PC-3 (cell line): ENCODE data around the gene MAP3K5. TPM values are rescaled to one million over a fixed set of nuclear protein-coding genes. Genes with fewer than 3 reads are reported as not detected.

Source experiments
- ATAC-seq: fragments of 200-7000 bp; cut with Tn5 transposase; 2 replicates; pipeline ENCODE4 v1.9.1; 2020; ENCODE audit warnings: mild to moderate bottlenecking, moderate library complexity
- BruUV-seq: library from RNA; stranded (reverse); fragments of 400-500 nt; replicated peaks from 2 replicates; lab custom pipeline; 2021; lab: Mats Ljungman, UMichigan
- CTCF ChIA-PET: fragments of 300-600 bp; sonication (Branson Sonifier 250); formaldehyde crosslinking; loops from one replicate; lab custom pipeline; 2022; ENCODE audit warnings: antibody characterized with exemption; lab: Charles Lee
- POLR2A ChIA-PET: fragments of 300-600 bp; sonication (Branson Sonifier 250); formaldehyde crosslinking; loops from one replicate; lab custom pipeline; 2022; ENCODE audit warnings: antibody characterized with exemption; ENCODE audit not compliant: unreplicated experiment; lab: Charles Lee
- DNase-seq: peaks from one replicate; pipeline ENCODE4 v3.0.0-alpha.2; 2015
- H2AFZ ChIP-seq: fragments of 300-600 bp; sonication (generic); 2 replicates; pipeline ENCODE4 v1.6.0; 2016; ENCODE audit warnings: antibody characterized with exemption, low read length
- H3F3A ChIP-seq: fragments of 300-600 bp; sonication (generic); one replicate; pipeline ENCODE4 v1.6.0; 2017; ENCODE audit warnings: antibody characterized with exemption, low read length, control low read depth, mild to moderate bottlenecking; ENCODE audit not compliant: unreplicated experiment
- H3K27ac ChIP-seq: fragments of 300-600 bp; sonication (generic); 2 replicates; pipeline ENCODE4 v1.5.1; 2016; ENCODE audit warnings: mild to moderate bottlenecking, low read length
- H3K27me3 ChIP-seq: fragments of 300-600 bp; sonication (generic); 2 replicates; pipeline ENCODE4 v1.6.1; 2016; ENCODE audit warnings: low read length, mixed read lengths
- H3K36me3 ChIP-seq: fragments of 300-600 bp; sonication (generic); 2 replicates; pipeline ENCODE4 v1.6.1; 2016; ENCODE audit warnings: low read depth, mixed run types, low read length, mixed read lengths
- H3K4me1 ChIP-seq: fragments of 300-600 bp; sonication (generic); 2 replicates; pipeline ENCODE4 v1.5.1; 2016; ENCODE audit warnings: low read length; ENCODE audit not compliant: insufficient read depth
- H3K4me2 ChIP-seq: fragments of 300-600 bp; sonication (generic); 2 replicates; pipeline ENCODE4 v1.6.0; 2016; ENCODE audit warnings: low read length
- H3K4me3 ChIP-seq: fragments of 300-600 bp; sonication (generic); 2 replicates; pipeline ENCODE4 v1.5.1; 2016; ENCODE audit warnings: mild to moderate bottlenecking, low read length, mixed read lengths
- H3K79me2 ChIP-seq: fragments of 300-600 bp; sonication (generic); 2 replicates; pipeline ENCODE4 v1.6.1; 2017; ENCODE audit warnings: low read length, mixed read lengths
- H3K9ac ChIP-seq: fragments of 300-600 bp; sonication (generic); 2 replicates; pipeline ENCODE4 v1.6.0; 2016; ENCODE audit warnings: mild to moderate bottlenecking, low read length
- H3K9me2 ChIP-seq: fragments of 300-600 bp; sonication (generic); replicated peaks from 2 replicates; pipeline ENCODE4 v1.6.1; 2016; ENCODE audit warnings: mixed run types, low read length, mixed read lengths
- H3K9me3 ChIP-seq: fragments of 300-600 bp; sonication (generic); 2 replicates; pipeline ENCODE4 v1.6.1; 2016; ENCODE audit warnings: low read length, mixed read lengths
- H4K20me1 ChIP-seq: fragments of 300-600 bp; sonication (generic); 2 replicates; pipeline ENCODE4 v1.6.1; 2016; ENCODE audit warnings: low read length, mixed read lengths
- CTCF ChIP-seq: fragments of 300-600 bp; sonication (generic); conservative IDR thresholded peaks from 2 replicates; pipeline ENCODE4 v1.5.1; 2017; ENCODE audit warnings: antibody characterized with exemption, low read depth, mild to moderate bottlenecking, low read length
- EZH2 ChIP-seq: fragments of 300-600 bp; sonication (generic); IDR thresholded peaks from one replicate; pipeline ENCODE4 v1.6.1; 2017; ENCODE audit warnings: antibody characterized with exemption, mild to moderate bottlenecking, low read length; ENCODE audit not compliant: unreplicated experiment
- EZH2phosphoT487 ChIP-seq: fragments of 300-600 bp; sonication (generic); IDR thresholded peaks from 2 replicates; pipeline ENCODE4 v1.6.1; 2018; ENCODE audit warnings: mild to moderate bottlenecking, antibody characterized with exemption, low read length, borderline replicate concordance
- intact Hi-C: fragments of 100-400 bp; cut with micrococcal nuclease; formaldehyde crosslinking; loops from 2 replicates; pipeline ENCODE4 v1.9.0; 2023
- total RNA-seq: library from RNA; depleted of rRNA; stranded (reverse); fragments of >200 nt; gene quantifications from 2 replicates; pipeline ENCODE4 v1.2.3, GENCODE V29; 2014

Gene MAP3K5
- total RNA-seq, 1 experiment from 2014 or later: 4.3 TPM

GRCh38 chr6:136728976-136729515, 63.2 kb downstream of the MAP3K5 start:
- no peaks in the 10 kb centered on the region for H3K79me2 ChIP-seq
- no peak overlapping the region for H3K27ac ChIP-seq
- H3K9me2 ChIP-seq: no peaks in the 10 kb centered on the region
- H3K4me1 ChIP-seq: peaks cover 7% of the 10 kb centered on the region; the same call in 1 of the 2 replicates
- H3K9ac ChIP-seq: no peak overlapping the region
- 0 out of 2 replicates have a peak, but pooled peaks have one; percentile 13 for ATAC-seq
- POLR2A ChIA-PET: no interaction called here
- intact Hi-C loops: no loop called here
- no peak for TF ChIP-seq EZH2
- TF ChIP-seq EZH2phosphoT487: no peak
- no peak for TF ChIP-seq CTCF
- H4K20me1 ChIP-seq: no peaks in the 10 kb centered on the region
- no peaks in the 10 kb centered on the region for H3K27me3 ChIP-seq
- CTCF ChIA-PET: no interaction called here
- H3K4me3 ChIP-seq: no peak overlapping the region
- no peak for DNase-seq
- H2AFZ ChIP-seq: no peak overlapping the region
- H3K9me3 ChIP-seq: no peaks in the 10 kb centered on the region
- H3F3A ChIP-seq: no peaks in the 10 kb centered on the region
- no peaks in the 10 kb centered on the region for H3K36me3 ChIP-seq
- H3K4me2 ChIP-seq: no peak overlapping the region
- BruUV-seq: no TSS peak

GRCh38 chr6:136728033-136728939, 64.0 kb downstream of the MAP3K5 start:
- H2AFZ ChIP-seq: no peak overlapping the region
- no peaks in the 10 kb centered on the region for H3K9me2 ChIP-seq
- H4K20me1 ChIP-seq: no peaks in the 10 kb centered on the region
- H3K9ac ChIP-seq: no peak overlapping the region
- H3K79me2 ChIP-seq: no peaks in the 10 kb centered on the region
- peaks cover 7% of the 10 kb centered on the region; the same call in 1 of the 2 replicates for H3K4me1 ChIP-seq
- TF ChIP-seq EZH2phosphoT487 (no peak), EZH2 (no peak), CTCF (no peak)
- ChIA-PET POLR2A (no interaction called here), CTCF (no interaction called here)
- DNase-seq (peak; percentile 5), ATAC-seq (peak; percentile 59)
- BruUV-seq: no TSS peak
- no peak overlapping the region for H3K4me2 ChIP-seq
- H3K27ac ChIP-seq: no peak overlapping the region
- no peaks in the 10 kb centered on the region for H3K27me3 ChIP-seq
- no peaks in the 10 kb centered on the region for H3K36me3 ChIP-seq
- no peaks in the 10 kb centered on the region for H3F3A ChIP-seq
- no peaks in the 10 kb centered on the region for H3K9me3 ChIP-seq
- intact Hi-C loops: no loop called here
- H3K4me3 ChIP-seq: no peak overlapping the region
